ENCODE data around the gene PREP. TPM values are rescaled to one million over a fixed set of nuclear protein-coding genes. Genes with fewer than 3 reads are reported as not detected.

PREP gene
- total RNA-seq, 2 donors from 2014 or later, result 8.9 to 54.5 TPM

GRCh38 chr6:105384004-105384403 lies 18.9 kb downstream of the PREP start:
- intact Hi-C loops (cut with DNase I), result no loop called here
- no peak for DNase-seq (ENCODE audit: low spot score)
- 80% methylated on average over 6 of the region's 6 CpGs for WGBS
- Histone ChIP-seq H3K4me3 (no peak overlapping the region), H3K27me3 (replicated peaks; ENCODE audit: insufficient read depth) (no peaks in the 10 kb centered on the region), H3K9me3 (no peaks in the 10 kb centered on the region), H3K36me3 (no peaks in the 10 kb centered on the region), H3K27ac (no peak overlapping the region), H3K4me1 (replicated peaks) (no peaks in the 10 kb centered on the region)
- TF ChIP-seq POLR2AphosphoS5 (IDR thresholded peaks at IDR 0.05), result no peak

- H3K9me3 ChIP-seq, result no peaks in the 10 kb centered on the region
- no peaks in the 10 kb centered on the region for H3K4me1 ChIP-seq (replicated peaks)
- H3K27ac ChIP-seq, result no peak overlapping the region
- TF ChIP-seq POLR2A (IDR thresholded peaks at IDR 0.05) (no peak), POLR2AphosphoS5 (IDR thresholded peaks at IDR 0.05) (no peak)
- TF ChIP-seq, protein P1, sequence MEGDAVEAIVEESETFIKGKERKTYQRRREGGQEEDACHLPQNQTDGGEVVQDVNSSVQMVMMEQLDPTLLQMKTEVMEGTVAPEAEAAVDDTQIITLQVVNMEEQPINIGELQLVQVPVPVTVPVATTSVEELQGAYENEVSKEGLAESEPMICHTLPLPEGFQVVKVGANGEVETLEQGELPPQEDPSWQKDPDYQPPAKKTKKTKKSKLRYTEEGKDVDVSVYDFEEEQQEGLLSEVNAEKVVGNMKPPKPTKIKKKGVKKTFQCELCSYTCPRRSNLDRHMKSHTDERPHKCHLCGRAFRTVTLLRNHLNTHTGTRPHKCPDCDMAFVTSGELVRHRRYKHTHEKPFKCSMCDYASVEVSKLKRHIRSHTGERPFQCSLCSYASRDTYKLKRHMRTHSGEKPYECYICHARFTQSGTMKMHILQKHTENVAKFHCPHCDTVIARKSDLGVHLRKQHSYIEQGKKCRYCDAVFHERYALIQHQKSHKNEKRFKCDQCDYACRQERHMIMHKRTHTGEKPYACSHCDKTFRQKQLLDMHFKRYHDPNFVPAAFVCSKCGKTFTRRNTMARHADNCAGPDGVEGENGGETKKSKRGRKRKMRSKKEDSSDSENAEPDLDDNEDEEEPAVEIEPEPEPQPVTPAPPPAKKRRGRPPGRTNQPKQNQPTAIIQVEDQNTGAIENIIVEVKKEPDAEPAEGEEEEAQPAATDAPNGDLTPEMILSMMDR (IDR thresholded peaks at IDR 0.05), result no peak
- no peak overlapping the region for H3K4me3 ChIP-seq
- 42% methylated on average over 4 of the region's 4 CpGs for WGBS
- no peaks in the 10 kb centered on the region for H3K36me3 ChIP-seq
- intact Hi-C loops (cut with DNase I), result no loop called here
- no peak for DNase-seq (ENCODE audit: low spot score)
- H3K27me3 ChIP-seq (replicated peaks; ENCODE audit: insufficient read depth), result no peaks in the 10 kb centered on the region
Measured at GRCh38 chr6:105382958-105383357, 19.9 kb downstream of the PREP start.

- no peak for DNase-seq (ENCODE audit: low spot score)
- 43% methylated on average over 2 of the region's 2 CpGs for WGBS
- Histone ChIP-seq H3K4me3 (no peak overlapping the region), H3K36me3 (no peaks in the 10 kb centered on the region), H3K27me3 (replicated peaks; ENCODE audit: insufficient read depth) (no peaks in the 10 kb centered on the region), H3K9me3 (no peaks in the 10 kb centered on the region), H3K27ac (no peak overlapping the region), H3K4me1 (replicated peaks) (no peaks in the 10 kb centered on the region)
- intact Hi-C loops (cut with DNase I), result no loop called here
- TF ChIP-seq, protein P1 (IDR thresholded peaks at IDR 0.05), result no peak
- TF ChIP-seq POLR2AphosphoS5 (IDR thresholded peaks at IDR 0.05), result no peak
- TF ChIP-seq POLR2A (IDR thresholded peaks at IDR 0.05), result no peak
Measured at GRCh38 chr6:105382496-105382895, 20.4 kb downstream of the PREP start.

DNA sequence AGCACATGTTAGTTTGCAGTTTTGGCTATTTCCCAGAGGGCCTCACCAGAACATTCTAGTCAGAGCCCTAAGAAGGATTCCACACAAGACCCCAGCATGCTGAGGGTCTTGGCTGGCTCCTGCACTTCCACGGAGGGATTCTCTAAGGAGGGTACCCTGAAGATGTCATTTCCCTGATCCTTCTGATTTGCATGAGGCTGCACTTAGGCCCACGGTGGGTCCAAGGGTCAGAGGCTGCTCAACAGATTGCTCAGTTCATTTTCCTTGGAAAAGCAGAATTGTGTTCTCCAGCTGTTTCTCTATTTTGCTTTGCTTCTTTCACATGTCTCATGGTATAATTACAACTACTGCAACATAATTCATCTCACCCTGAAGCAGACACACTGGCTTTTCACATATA lies 22.2 kb downstream of the PREP start:
- Histone ChIP-seq H3K27me3 (replicated peaks; ENCODE audit: insufficient read depth) (no peaks in the 10 kb centered on the region), H3K9me3 (no peaks in the 10 kb centered on the region), H3K36me3 (no peaks in the 10 kb centered on the region), H3K4me1 (replicated peaks) (no peaks in the 10 kb centered on the region), H3K27ac (no peak overlapping the region), H3K4me3 (no peak overlapping the region)
- TF ChIP-seq POLR2AphosphoS5 (IDR thresholded peaks at IDR 0.05) (no peak), POLR2A (IDR thresholded peaks at IDR 0.05) (no peak)
- TF ChIP-seq, protein P1 (IDR thresholded peaks at IDR 0.05), result no peak
- WGBS, result 85% methylated on average over 2 of the region's 2 CpGs
- intact Hi-C loops (cut with DNase I), result no loop called here
- no peak for DNase-seq (ENCODE audit: low spot score)

DNA sequence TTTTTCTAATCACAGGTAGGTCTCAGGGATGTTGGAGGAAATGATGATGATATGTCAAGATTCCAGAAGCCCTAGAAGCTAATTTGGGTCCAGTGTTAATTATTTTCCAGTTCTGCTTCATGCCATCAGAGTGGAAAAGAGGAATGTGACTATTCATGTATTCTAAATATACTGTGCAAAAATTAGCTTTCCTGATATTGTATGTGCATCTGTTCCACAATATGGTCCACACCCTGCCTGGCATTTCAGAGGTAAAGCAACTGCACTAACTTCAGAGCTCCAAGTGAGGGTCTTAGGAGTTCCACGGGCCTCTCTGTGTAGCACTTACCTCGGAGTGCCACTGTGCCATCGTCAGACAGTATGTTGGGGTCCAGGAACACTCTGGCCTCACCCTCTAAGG lies 27.1 kb downstream of the PREP start:
- no peak overlapping the region for H3K4me3 ChIP-seq
- 84% methylated on average over 3 of the region's 3 CpGs for WGBS
- no peaks in the 10 kb centered on the region for H3K27me3 ChIP-seq (replicated peaks; ENCODE audit: insufficient read depth)
- no peak overlapping the region for H3K27ac ChIP-seq
- DNase-seq (ENCODE audit: low spot score), result no peak
- no peaks in the 10 kb centered on the region for H3K36me3 ChIP-seq
- intact Hi-C loops (cut with DNase I), result no loop called here
- no peaks in the 10 kb centered on the region for H3K4me1 ChIP-seq (replicated peaks)
- no peaks in the 10 kb centered on the region for H3K9me3 ChIP-seq
- no peak for TF ChIP-seq POLR2AphosphoS5 (IDR thresholded peaks at IDR 0.05)
- TF ChIP-seq, protein P1 (IDR thresholded peaks at IDR 0.05), result no peak
- TF ChIP-seq POLR2A (IDR thresholded peaks at IDR 0.05), result no peak
